HepG2 (cell line): ENCODE measurements around the gene UBC. TPM values are rescaled to one million over a fixed set of nuclear protein-coding genes. Genes with fewer than 3 reads are reported as not detected.

Experiments used
- AHDC1 ChIP-seq: sonication (generic); formaldehyde crosslinking; IDR thresholded peaks from 2 replicates; pipeline ENCODE4 v1.5.1; 2020; ENCODE audit warnings: mild to moderate bottlenecking, missing genetic modification reagents, borderline replicate concordance
- ATF4 ChIP-seq, 2 experiments: fragments of 450-650 bp in 1 of 2; sonication (generic) in 1 of 2; formaldehyde crosslinking; IDR thresholded peaks; 2 replicates each; pipeline versions ENCODE4 v1.5.0 to v1.8.0; 2020 to 2022; ENCODE audit warnings: mild to moderate bottlenecking in 1 of 2, missing genetic modification reagents in 1 of 2
- DNMT3B ChIP-seq: conservative IDR thresholded peaks from 2 replicates; pipeline ENCODE4 v1.6.1; 2016; ENCODE audit warnings: missing biosample characterization, control low read depth
- ELF1 ChIP-seq: sonication (generic); formaldehyde crosslinking; IDR thresholded peaks from 2 replicates; pipeline ENCODE4 v1.4.0; 2020; ENCODE audit warnings: missing genetic modification reagents
- FOXA3 ChIP-seq: IDR thresholded peaks from 2 replicates; pipeline ENCODE4 v1.6.1; 2016; ENCODE audit warnings: missing genetic modification reagents, missing compliant biosample characterization
- FOXP1 ChIP-seq, 2 experiments: fragments of 450-650 bp in 1 of 2; IDR thresholded peaks; 2 replicates each; pipeline ENCODE4 v1.6.1; 2017 to 2018; ENCODE audit warnings: antibody characterized with exemption in 1 of 2
- KAT2B ChIP-seq: fragments of 150-350 bp; IDR thresholded peaks from 2 replicates; pipeline ENCODE4 v1.6.1; 2014; ENCODE audit warnings: low read depth, low read length, borderline replicate concordance
- KLF16 ChIP-seq, 2 experiments: sonication (generic) in 1 of 2; formaldehyde crosslinking in 1 of 2; IDR thresholded peaks; 2 replicates each; pipeline versions ENCODE4 v1.6.1 to v1.8.0; 2016 to 2023; ENCODE audit warnings: missing genetic modification reagents in 2 of 2, missing compliant biosample characterization in 1 of 2
- MAZ ChIP-seq, 2 experiments: sonication (generic) in 1 of 2; formaldehyde crosslinking in 1 of 2; IDR thresholded peaks; 2 replicates each; pipeline versions ENCODE4 v1.5.0 to v1.6.1; 2012 to 2020; ENCODE audit warnings: low read depth in 2 of 2, mild to moderate bottlenecking in 2 of 2, borderline replicate concordance in 1 of 2, improper control_type of control experiment in 1 of 2, low read length in 1 of 2, missing genetic modification reagents in 1 of 2, moderate library complexity in 1 of 2
- PLSCR1 ChIP-seq: sonication (generic); formaldehyde crosslinking; IDR thresholded peaks from 2 replicates; pipeline ENCODE4 v1.5.0; 2020; ENCODE audit warnings: missing genetic modification reagents, mild to moderate bottlenecking, borderline replicate concordance
- U2AF2 ChIP-seq: fragments of 200-400 bp; formaldehyde crosslinking; IDR thresholded peaks from 2 replicates; pipeline ENCODE4 v1.6.1; 2017; ENCODE audit warnings: low read depth, mild to moderate bottlenecking, low read length
- ZBTB37 ChIP-seq: sonication (generic); formaldehyde crosslinking; IDR thresholded peaks from 2 replicates; pipeline ENCODE4 v1.4.0; 2020; ENCODE audit warnings: mild to moderate bottlenecking, missing genetic modification reagents
- ZNF205 ChIP-seq: IDR thresholded peaks from 2 replicates; pipeline ENCODE4 v1.6.1; 2018; ENCODE audit warnings: missing biosample characterization, missing genetic modification reagents
- ZNF282 ChIP-seq: fragments of 450-650 bp; IDR thresholded peaks from 2 replicates; pipeline ENCODE4 v1.6.1; 2018; ENCODE audit not compliant: partially characterized antibody
- ZNF570 ChIP-seq: sonication (generic); formaldehyde crosslinking; IDR thresholded peaks from 2 replicates; pipeline ENCODE4 v1.4.0; 2020; ENCODE audit warnings: mild to moderate bottlenecking, missing genetic modification reagents, borderline replicate concordance
- ZNF766 ChIP-seq: sonication (generic); formaldehyde crosslinking; IDR thresholded peaks from 2 replicates; pipeline ENCODE4 v1.5.0; 2020; ENCODE audit warnings: missing genetic modification reagents, borderline replicate concordance
- polyA plus RNA-seq, 8 experiments: library from polyadenylated mRNA; depleted of rRNA in 3 of 8; stranded (reverse) in 7 of 8; unstranded in 1 of 8; fragments of >200 nt; fragmentation: Illumina TruSeq in 4 of 8; extraction: Trizol in 4 of 8; gene quantifications; 2 replicates each; pipeline versions ENCODE4 v1.2.1 to v1.2.3, GENCODE V29; 2011 to 2016; ENCODE audit warnings: low read depth in 4 of 8, missing spikeins in 1 of 8, mixed read lengths in 1 of 8; ENCODE audit not compliant: insufficient read depth in 1 of 8
- total RNA-seq, 5 experiments: library from RNA; depleted of rRNA; stranded (reverse); fragments of >200 nt; fragmentation: Illumina TruSeq; extraction: Trizol; gene quantifications; 2 replicates each; pipeline ENCODE4 v1.2.3, GENCODE V29; 2016; ENCODE audit warnings: low read depth in 1 of 5

Gene UBC
- total and polyA plus RNA-seq, 2 of the 13 experiments (the other 11 are each of a cell fraction or from before 2014, with no cell fraction given) = 805 to 1,432 TPM

- TF ChIP-seq AHDC1 (peak; percentile 76), DNMT3B (CRISPR knock-in tag) (0 out of 2 replicates have a peak, but pooled peaks have one; percentile 78), MAZ (IDR thresholded peaks at IDR 0.05; ENCODE audit: borderline replicate concordance, low read depth, low read length) (peak; percentile 98), MAZ (CRISPR knock-in tag; IDR thresholded peaks at IDR 0.05; ENCODE audit: low read depth) (peak; percentile 88), ZNF570 (CRISPR knock-in tag) (no peak; the same call in none of the 2 replicates), ELF1 (CRISPR knock-in tag) (peak; percentile 80), FOXP1 (IDR thresholded peaks at IDR 0.05) (peak; percentile 83), FOXP1 (CRISPR knock-in tag; IDR thresholded peaks at IDR 0.05) (peak; percentile 62), FOXA3 (peak; percentile 67), U2AF2 (peak; percentile 85; the same call in 1 of the 2 replicates), KAT2B (no peak), PLSCR1 (no peak), ZNF205 (peak; percentile 75; the same call in 1 of the 2 replicates), KLF16 (CRISPR knock-in tag; IDR thresholded peaks at IDR 0.05) (peak; percentile 40 to 96; a peak in 3 of 4 replicates), ZBTB37 (CRISPR knock-in tag) (peak; percentile 64; the same call in 1 of the 2 replicates), ZNF766 (CRISPR knock-in tag) (peak; percentile 91), ZNF282 (no peak), ATF4 (CRISPR knock-in tag; IDR thresholded peaks at IDR 0.05) (peak in 1 of 2 experiments; percentile 80; a peak in 2 of 4 replicates)
Observed at GRCh38 chr12:124914392-124915238, at the start of gene UBC (continued).
